H1 (cell line): ENCODE results near the gene EEF2. TPM values are rescaled to one million over a fixed set of nuclear protein-coding genes. Genes with fewer than 3 reads are reported as not detected.
"Not testable (repeated sequence)": the region's sequence is repeated elsewhere in the genome, so short reads cannot be mapped to it uniquely, and the experiment has no call there.

Source experiments
- CTCF ChIA-PET: fragments of 300-600 bp; sonication (Branson Sonifier 250); formaldehyde crosslinking; loops from one replicate; lab custom pipeline; 2021; ENCODE audit not compliant: partially characterized antibody; lab: Charles Lee
- POLR2A ChIA-PET: fragments of 300-600 bp; sonication (Branson Sonifier 250); formaldehyde crosslinking; loops from one replicate; lab custom pipeline; 2021; ENCODE audit warnings: inconsistent platforms; ENCODE audit not compliant: partially characterized antibody; lab: Charles Lee
- DNase-seq, 2 experiments: peaks; one replicate each; pipeline versions ENCODE4 v3.0.0 to v3.0.0-alpha.2; 2010 to 2022; ENCODE audit warnings: low spot score in 2 of 2, low read depth in 1 of 2, mixed read lengths in 1 of 2
- FAIRE-seq: peaks from 2 replicates; lab custom pipeline; 2011; peaks lifted over from hg19 to GRCh38; lab: Jason Lieb, UNC
- H2AFZ ChIP-seq: 2 replicates; pipeline ENCODE4 v1.8.1; 2012; ENCODE audit warnings: low read length, inconsistent platforms
- H2AK5ac ChIP-seq: 2 replicates; pipeline ENCODE4 v1.6.1; 2013; ENCODE audit warnings: low read depth, low read length
- H2BK120ac ChIP-seq: replicated peaks from 2 replicates; pipeline ENCODE3; 2013; ENCODE audit warnings: low read depth, low read length, inconsistent platforms
- H2BK12ac ChIP-seq: 2 replicates; pipeline ENCODE4 v1.6.1; 2013; ENCODE audit warnings: low read depth, low read length
- H2BK15ac ChIP-seq: 2 replicates; pipeline ENCODE4 v1.6.1; 2013; ENCODE audit warnings: low read length
- H2BK20ac ChIP-seq: 2 replicates; pipeline ENCODE4 v1.6.1; 2013; ENCODE audit warnings: low read length
- H2BK5ac ChIP-seq: 2 replicates; pipeline ENCODE4 v1.6.1; 2013; ENCODE audit warnings: low read depth, low read length
- H3K14ac ChIP-seq: 2 replicates; pipeline ENCODE4 v1.6.1; 2013; ENCODE audit warnings: inconsistent platforms; ENCODE audit not compliant: insufficient read length
- H3K18ac ChIP-seq: 2 replicates; pipeline ENCODE4 v1.6.1; 2013; ENCODE audit warnings: low read length; ENCODE audit errors: extremely low read depth
- H3K23ac ChIP-seq: 2 replicates; pipeline ENCODE4 v1.6.1; 2013; ENCODE audit warnings: inconsistent platforms; ENCODE audit not compliant: insufficient read length
- H3K23me2 ChIP-seq: 2 replicates; pipeline ENCODE4 v1.6.1; 2013; ENCODE audit warnings: low read depth, low read length
- H3K27ac ChIP-seq: 2 replicates; pipeline ENCODE4 v1.6.1; 2011; ENCODE audit warnings: low read depth, low read length, inconsistent platforms
- H3K27me3 ChIP-seq, 4 experiments: replicated peaks in 1 of 4; 1 replicate in 1 of 4; 2 replicates in 3 of 4; pipeline versions ENCODE4 v1.6.1 to v1.8.1; 2011 to 2013; ENCODE audit warnings: low read length in 3 of 4, mild to moderate bottlenecking in 3 of 4, inconsistent platforms in 2 of 4, mixed read lengths in 2 of 4, moderate library complexity in 1 of 4; ENCODE audit not compliant: control insufficient read depth in 3 of 4, insufficient read depth in 3 of 4; ENCODE audit errors: extremely low read depth in 1 of 4
- H3K36me3 ChIP-seq, 4 experiments: 2 replicates each; pipeline versions ENCODE4 v1.6.1 to v1.8.1; 2011 to 2013; ENCODE audit warnings: mild to moderate bottlenecking in 4 of 4, low read length in 3 of 4, moderate library complexity in 2 of 4, control low read depth in 1 of 4, inconsistent platforms in 1 of 4; ENCODE audit not compliant: insufficient read depth in 4 of 4, control insufficient read depth in 2 of 4
- H3K4ac ChIP-seq: replicated peaks from 2 replicates; pipeline ENCODE3; 2013; ENCODE audit warnings: low read length, low read depth, mixed read lengths, inconsistent platforms; ENCODE audit not compliant: insufficient read length
- H3K4me1 ChIP-seq, 4 experiments: replicated peaks in 1 of 4; 1 replicate in 1 of 4; 2 replicates in 3 of 4; pipeline versions ENCODE4 v1.6.1 to v1.8.1; 2011 to 2013; ENCODE audit warnings: low read length in 3 of 4, inconsistent platforms in 2 of 4, mixed read lengths in 1 of 4; ENCODE audit not compliant: insufficient read depth in 4 of 4, control insufficient read depth in 3 of 4
- H3K4me2 ChIP-seq, 2 experiments: 2 replicates each; pipeline versions ENCODE4 v1.6.1 to v1.8.1; 2011 to 2013; ENCODE audit warnings: low read depth in 2 of 2, low read length in 2 of 2, control low read depth in 1 of 2, inconsistent platforms in 1 of 2, mild to moderate bottlenecking in 1 of 2; ENCODE audit not compliant: insufficient read depth in 1 of 2
- H3K4me3 ChIP-seq, 4 experiments: fragments of 200-600, 300-600 bp in 1 of 4; sonication (generic), shearing (Covaris generic), sonication (Bioruptor Twin) in 1 of 4; 2 replicates each; pipeline versions ENCODE4 v1.5.1 to v1.8.1; 2011 to 2016; ENCODE audit warnings: low read length in 4 of 4, low read depth in 3 of 4, control low read depth in 2 of 4, inconsistent platforms in 2 of 4, mild to moderate bottlenecking in 2 of 4, mixed read lengths in 1 of 4, moderate library complexity in 1 of 4; ENCODE audit not compliant: insufficient read depth in 2 of 4; ENCODE audit errors: extremely low read depth in 1 of 4
- H3K56ac ChIP-seq: replicated peaks from 2 replicates; pipeline ENCODE3; 2013; ENCODE audit warnings: low read depth, mild to moderate bottlenecking, mixed read lengths, low read length, inconsistent platforms; ENCODE audit not compliant: insufficient read length
- H3K79me1 ChIP-seq: 2 replicates; pipeline ENCODE4 v1.6.1; 2013; ENCODE audit warnings: low read depth, low read length, control low read depth
- H3K79me2 ChIP-seq, 2 experiments: 2 replicates each; pipeline versions ENCODE4 v1.6.1 to v1.8.1; 2012 to 2013; ENCODE audit warnings: low read length in 2 of 2, mild to moderate bottlenecking in 2 of 2, inconsistent platforms in 1 of 2; ENCODE audit not compliant: insufficient read depth in 2 of 2, control insufficient read depth in 1 of 2
- H3K9ac ChIP-seq, 4 experiments: replicated peaks in 1 of 4; 1 replicate in 1 of 4; 2 replicates in 3 of 4; pipeline versions ENCODE4 v1.6.1 to v1.8.1; 2011 to 2013; ENCODE audit warnings: low read depth in 3 of 4, low read length in 3 of 4, control low read depth in 2 of 4, mild to moderate bottlenecking in 2 of 4, moderate library complexity in 2 of 4, inconsistent platforms in 1 of 4; ENCODE audit errors: extremely low read depth in 1 of 4
- H3K9me3 ChIP-seq, 2 experiments: 2 replicates each; pipeline versions ENCODE4 v1.6.1 to v1.8.1; 2012 to 2013; ENCODE audit warnings: mild to moderate bottlenecking in 2 of 2, moderate library complexity in 2 of 2, control low read depth in 1 of 2, inconsistent platforms in 1 of 2, low read depth in 1 of 2, low read length in 1 of 2, mixed read lengths in 1 of 2; ENCODE audit not compliant: insufficient read depth in 2 of 2
- H4K20me1 ChIP-seq, 2 experiments: replicated peaks in 1 of 2; 2 replicates each; pipeline versions ENCODE3 to v1.8.1; 2011 to 2013; ENCODE audit warnings: inconsistent platforms in 2 of 2, low read length in 2 of 2, mild to moderate bottlenecking in 1 of 2; ENCODE audit not compliant: insufficient read depth in 2 of 2, control insufficient read depth in 1 of 2
- H4K5ac ChIP-seq: 2 replicates; pipeline ENCODE4 v1.6.1; 2013; ENCODE audit warnings: low read length, low read depth, mixed read lengths, inconsistent platforms; ENCODE audit not compliant: insufficient read length
- H4K8ac ChIP-seq: 2 replicates; pipeline ENCODE4 v1.8.0; 2013; ENCODE audit warnings: mild to moderate bottlenecking, moderate library complexity, low read length, inconsistent platforms; ENCODE audit not compliant: insufficient read depth; ENCODE audit errors: extremely low read depth
- H4K91ac ChIP-seq: replicated peaks from 2 replicates; pipeline ENCODE3; 2013; ENCODE audit warnings: low read length, mixed read lengths, inconsistent platforms; ENCODE audit not compliant: insufficient read length
- CEBPB ChIP-seq: IDR thresholded peaks from 2 replicates; pipeline ENCODE4 v1.6.1; 2012; ENCODE audit warnings: low read depth, low read length
- WGBS, 2 experiments: shearing (Covaris generic) in 1 of 2; methylation state at CpG; one replicate each; pipeline versions ENCODE4 v1.1.6 to v1.1.7; 2013 to 2015; ENCODE audit warnings: low lambda C conversion rate in 2 of 2, mixed read lengths in 2 of 2, inconsistent platforms in 1 of 2, low coverage in 1 of 2, missing lambda C conversion rate in 1 of 2; ENCODE audit not compliant: insufficient replicate concordance in 2 of 2, insufficient coverage in 1 of 2, insufficient read length in 1 of 2; ENCODE audit errors: extremely low coverage in 1 of 2, missing lambda C conversion rate in 1 of 2; 5-methylcytosine and 5-hydroxymethylcytosine counted together
- polyA plus RNA-seq, 7 experiments: library from polyadenylated mRNA; depleted of rRNA in 3 of 7; stranded (reverse) in 5 of 7; unstranded in 2 of 7; fragments of >200 nt in 5 of 7; fragments of 200-250 nt in 2 of 7; gene quantifications; 1 replicate in 5 of 7; 2 replicates in 1 of 7; 4 replicates in 1 of 7; pipeline versions ENCODE4 v1.2.1 to v1.2.3, GENCODE V29; 2011 to 2013; ENCODE audit warnings: missing spikeins in 2 of 7, mixed read lengths in 2 of 7
- total RNA-seq: library from RNA; stranded (reverse); fragmentation: NEBNext Ultra II Directional; extraction: Animal tissue kit (Norgen Biotek cat#: 25700); gene quantifications from 2 replicates; pipeline ENCODE4 v1.2.1, GENCODE V29; 2021

Gene EEF2
- total and polyA plus RNA-seq, 2 of the 8 experiments (the other 6 are each of a cell fraction or from before 2014, with no cell fraction given) = 1,554 to 3,380 TPM

- H3K36me3 ChIP-seq = peaks cover 2 to 11% (median 6%) of the 10 kb centered on the region in 4 experiments; a peak in 5 of 8 replicates
- not testable (repeated sequence) for H3K18ac ChIP-seq, H3K4me3 ChIP-seq, H3K9me3 ChIP-seq, H3K9ac ChIP-seq, H3K23me2 ChIP-seq, H2BK20ac ChIP-seq, H3K4ac ChIP-seq, H2BK15ac ChIP-seq, H3K27ac ChIP-seq, DNase-seq, H4K20me1 ChIP-seq, H4K5ac ChIP-seq, H4K8ac ChIP-seq, H3K23ac ChIP-seq, H3K4me2 ChIP-seq, FAIRE-seq, H2BK120ac ChIP-seq, H3K27me3 ChIP-seq, H3K79me2 ChIP-seq, H3K14ac ChIP-seq, H2BK12ac ChIP-seq, H3K56ac ChIP-seq, H2BK5ac ChIP-seq, H3K79me1 ChIP-seq, H2AFZ ChIP-seq, H3K4me1 ChIP-seq, H2AK5ac ChIP-seq, H4K91ac ChIP-seq
- peak; percentile 43; the same call in 1 of the 2 replicates for TF ChIP-seq CEBPB
- ChIA-PET CTCF (interaction anchor here (0.6 kb wide), 1 partner anchor 73 kb away, joined by 5 read pairs; no protein-coding TSS in a partner anchor), POLR2A (interaction anchor here (1.6 to 2.6 kb wide), 3 partner anchors 9 to 14 kb away, joined by 3 to 12 read pairs (median 6); partner anchors contain the start of gene NMRK2)
- 96% methylated on average over 14 of the region's 15 CpGs; no CpG with 5 or more reads in 1 of the 2 experiments for WGBS, 2 experiments
Measured at GRCh38 chr19:3947316-3947933, 37.8 kb downstream of the EEF2 start.
